GM12878 (cell line): ENCODE results near the gene SLC26A1.

ENCODE experiments used
- CTCF ChIP-seq, 3 experiments: IDR thresholded peaks in 2 of 3; conservative IDR thresholded peaks in 1 of 3; 2 replicates each; pipeline ENCODE4 v1.5.1; 2011; ENCODE audit warnings: low read depth in 3 of 3, low read length in 3 of 3, mild to moderate bottlenecking in 3 of 3, control low read depth in 2 of 3, moderate library complexity in 2 of 3, inconsistent platforms in 1 of 3, mixed read lengths in 1 of 3; ENCODE audit not compliant: control insufficient read depth in 2 of 3, insufficient read depth in 1 of 3; ENCODE audit errors: extremely low read depth in 1 of 3
- NFIC ChIP-seq: IDR thresholded peaks from 2 replicates; pipeline ENCODE4 v1.6.1; 2012; ENCODE audit warnings: low read depth, mild to moderate bottlenecking, inconsistent platforms, low read length, moderate library complexity
- RELA ChIP-seq: fragments of 450-650 bp; IDR thresholded peaks from 2 replicates; pipeline ENCODE4 v1.8.0; 2014; ENCODE audit warnings: borderline replicate concordance; ENCODE audit not compliant: partially characterized antibody
- TBL1XR1 ChIP-seq: IDR thresholded peaks from 2 replicates; pipeline ENCODE4 v1.6.1; 2012; ENCODE audit warnings: low read depth, low read length, improper control_type of control experiment

- TF ChIP-seq TBL1XR1 (no peak), NFIC (no peak), RELA (no peak), CTCF (IDR thresholded peaks at IDR 0.05 in 2 of 3, conservative IDR thresholded peaks at IDR 0.05 in 1 of 3; ENCODE audit: control insufficient read depth in 2 of 3, extremely low read depth in 1 of 3, insufficient read depth in 1 of 3, low read depth in 3 of 3, low read length in 3 of 3) (no peak)
Observed at GRCh38 chr4:966266-967112, 26.7 kb downstream of the SLC26A1 start.
